HG03060 (cell line): ENCODE data around the gene NGLY1.

Experiments used
- ATAC-seq: cut with Tn5 transposase; IDR thresholded peaks from one replicate; pipeline ENCODE4 v1.9.1; 2021; ENCODE audit warnings: low read depth, moderate number of reproducible peaks; ENCODE audit not compliant: unreplicated experiment

The NGLY1 gene

GRCh38 chr3:25713341-25713985 is 69.8 kb downstream of the NGLY1 start:
- no peak for ATAC-seq

GRCh38 chr3:25711090-25711489 is 72.2 kb downstream of the NGLY1 start:
- no peak for ATAC-seq

- ATAC-seq: no peak
These were observed 75.2 kb downstream of the NGLY1 start for GRCh38 chr3:25708036-25708435.

- no peak for ATAC-seq
These were observed 75.8 kb downstream of the NGLY1 start for GRCh38 chr3:25707268-25707926.

- no peak for ATAC-seq
These were observed 77.0 kb downstream of the NGLY1 start for GRCh38 chr3:25706213-25706612.

- ATAC-seq: no peak
These were observed 85.7 kb downstream of the NGLY1 start for GRCh38 chr3:25697553-25697952.

- no peak for ATAC-seq
These were observed 87.4 kb downstream of the NGLY1 start for GRCh38 chr3:25695731-25696420.

GRCh38 chr3:25693238-25693637 is 90.0 kb downstream of the NGLY1 start:
- no peak for ATAC-seq

- ATAC-seq: no peak
These were observed 90.9 kb downstream of the NGLY1 start for GRCh38 chr3:25692341-25692740.

- ATAC-seq: no peak
These were observed 92.3 kb downstream of the NGLY1 start for GRCh38 chr3:25690768-25691533.

- no peak for ATAC-seq
These were observed 94.0 kb downstream of the NGLY1 start for GRCh38 chr3:25689226-25689625.

GRCh38 chr3:25687742-25688141 is 95.5 kb downstream of the NGLY1 start:
- ATAC-seq: no peak

GRCh38 chr3:25686766-25687165 is 96.5 kb downstream of the NGLY1 start:
- no peak for ATAC-seq

- no peak for ATAC-seq
These were observed 99.4 kb downstream of the NGLY1 start for GRCh38 chr3:25683882-25684281.

- ATAC-seq: no peak
These were observed 99.8 kb downstream of the NGLY1 start for GRCh38 chr3:25683410-25683809.

GRCh38 chr3:25679642-25680302 is 103.5 kb downstream of the NGLY1 start:
- ATAC-seq: no peak

GRCh38 chr3:25679166-25679565 is 104.1 kb downstream of the NGLY1 start:
- ATAC-seq: no peak

GRCh38 chr3:25678581-25678980 is 104.7 kb downstream of the NGLY1 start:
- no peak for ATAC-seq

- ATAC-seq: no peak
These were observed 106.1 kb downstream of the NGLY1 start for GRCh38 chr3:25677121-25677520.

GRCh38 chr3:25674670-25675069 is 108.6 kb downstream of the NGLY1 start:
- no peak for ATAC-seq
